Neural cell (in vitro differentiated cells): Measurements from ENCODE around the gene CBR3.

Experiments used
- CTCF ChIP-seq: fragments of 450-650 bp; IDR thresholded peaks from 2 replicates; pipeline ENCODE4 v1.5.1; 2014; ENCODE audit warnings: antibody characterized with exemption, mild to moderate bottlenecking, moderate library complexity; ENCODE audit not compliant: poor library complexity, severe bottlenecking
- EP300 ChIP-seq: fragments of 450-650 bp; conservative IDR thresholded peaks from 2 replicates; pipeline ENCODE4 v1.6.1; 2014; ENCODE audit warnings: antibody characterized with exemption, mild to moderate bottlenecking, moderate library complexity; ENCODE audit not compliant: poor library complexity, severe bottlenecking
- EZH2 ChIP-seq: fragments of 200-600, 300-800 bp; shearing (Covaris generic), sonication (generic); IDR thresholded peaks from 2 replicates; pipeline ENCODE4 v1.6.1; 2014; ENCODE audit warnings: antibody characterized with exemption, low read length, borderline replicate concordance, mild to moderate bottlenecking; ENCODE audit not compliant: insufficient read depth, poor library complexity, severe bottlenecking
- MXI1 ChIP-seq: fragments of 450-650 bp; conservative IDR thresholded peaks from 2 replicates; pipeline ENCODE4 v1.6.1; 2014; ENCODE audit warnings: antibody characterized with exemption, mild to moderate bottlenecking; ENCODE audit not compliant: poor library complexity, severe bottlenecking
- POLR2AphosphoS5 ChIP-seq: IDR thresholded peaks from 2 replicates; pipeline ENCODE4 v1.6.1; 2012
- RAD21 ChIP-seq: fragments of 450-650 bp; conservative IDR thresholded peaks from 2 replicates; pipeline ENCODE4 v1.6.1; 2014; ENCODE audit warnings: antibody characterized with exemption, mild to moderate bottlenecking, moderate library complexity

DNA sequence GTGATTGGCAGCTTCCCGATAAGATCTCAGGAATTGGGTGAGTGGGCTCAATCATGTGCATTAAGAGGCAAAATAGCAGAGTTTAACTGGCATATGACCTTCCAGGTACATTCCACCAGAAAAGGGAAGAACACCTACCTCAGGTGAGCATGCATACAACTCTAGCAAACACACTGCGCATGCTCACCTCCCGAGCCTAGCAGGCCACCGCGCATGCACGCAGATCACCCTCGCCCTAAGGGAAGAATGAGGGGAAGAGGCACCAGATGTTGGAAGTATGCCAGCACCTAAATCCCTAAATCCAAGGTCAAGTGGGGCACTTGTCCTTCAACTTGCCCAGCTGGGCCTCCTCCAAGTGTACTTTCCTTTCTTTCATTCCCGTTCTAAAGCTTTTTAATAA, 23.6 kb upstream of the CBR3 start:
- TF ChIP-seq POLR2AphosphoS5 (no peak), EZH2 (no peak), CTCF (no peak), MXI1 (no peak), EP300 (no peak), RAD21 (no peak)
